ENCODE measurements around the gene KCTD12.

KCTD12 gene

GRCh38 chr13:76879203-76879882 is 6.9 kb downstream of the KCTD12 start:
- peak overlapping the region; percentile 39 for H3K27ac Mint-ChIP-seq
- peaks cover 3% of the 10 kb centered on the region for H3K27me3 Mint-ChIP-seq
- H3K9me3 Mint-ChIP-seq, result no peaks in the 10 kb centered on the region
- peaks cover 8% of the 10 kb centered on the region for H3K36me3 Mint-ChIP-seq (ENCODE audit: low read depth)
- peak overlapping the region; percentile 67 for H3K4me3 Mint-ChIP-seq
- peaks cover 38% of the 10 kb centered on the region for H3K4me1 Mint-ChIP-seq (ENCODE audit: low read depth)

GRCh38 chr13:76878043-76878442 is 8.2 kb downstream of the KCTD12 start:
- peaks cover 29% of the 10 kb centered on the region for H3K4me1 Mint-ChIP-seq (ENCODE audit: low read depth)
- H3K9me3 Mint-ChIP-seq, result no peaks in the 10 kb centered on the region
- peaks cover 6% of the 10 kb centered on the region for H3K27me3 Mint-ChIP-seq
- no peak overlapping the region for H3K27ac Mint-ChIP-seq
- no peak overlapping the region for H3K4me3 Mint-ChIP-seq
- H3K36me3 Mint-ChIP-seq (ENCODE audit: low read depth), result peaks cover 8% of the 10 kb centered on the region

GRCh38 chr13:76875271-76875815 is 10.9 kb downstream of the KCTD12 start:
- H3K9me3 Mint-ChIP-seq, result no peaks in the 10 kb centered on the region
- no peak overlapping the region for H3K27ac Mint-ChIP-seq
- H3K27me3 Mint-ChIP-seq, result peaks cover 18% of the 10 kb centered on the region
- H3K4me3 Mint-ChIP-seq, result no peak overlapping the region
- H3K36me3 Mint-ChIP-seq (ENCODE audit: low read depth), result no peaks in the 10 kb centered on the region
- peaks cover 15% of the 10 kb centered on the region for H3K4me1 Mint-ChIP-seq (ENCODE audit: low read depth)

GRCh38 chr13:76874479-76874878 is 11.7 kb downstream of the KCTD12 start:
- peaks cover 7% of the 10 kb centered on the region for H3K4me1 Mint-ChIP-seq (ENCODE audit: low read depth)
- no peak overlapping the region for H3K27ac Mint-ChIP-seq
- no peak overlapping the region for H3K4me3 Mint-ChIP-seq
- no peaks in the 10 kb centered on the region for H3K36me3 Mint-ChIP-seq (ENCODE audit: low read depth)
- peaks cover 18% of the 10 kb centered on the region for H3K27me3 Mint-ChIP-seq
- H3K9me3 Mint-ChIP-seq, result no peaks in the 10 kb centered on the region

- Mint-ChIP-seq H3K27me3 (peaks cover 18% of the 10 kb centered on the region), H3K4me1 (ENCODE audit: low read depth) (no peaks in the 10 kb centered on the region), H3K27ac (no peak overlapping the region), H3K36me3 (ENCODE audit: low read depth) (no peaks in the 10 kb centered on the region), H3K4me3 (no peak overlapping the region), H3K9me3 (no peaks in the 10 kb centered on the region)
Observed at GRCh38 chr13:76873445-76873844, 12.8 kb downstream of the KCTD12 start.

GRCh38 chr13:76872675-76873074 is 13.5 kb downstream of the KCTD12 start:
- Mint-ChIP-seq H3K9me3 (no peaks in the 10 kb centered on the region), H3K4me1 (ENCODE audit: low read depth) (no peaks in the 10 kb centered on the region), H3K27ac (no peak overlapping the region), H3K36me3 (ENCODE audit: low read depth) (no peaks in the 10 kb centered on the region), H3K27me3 (peaks cover 18% of the 10 kb centered on the region), H3K4me3 (no peak overlapping the region)

- Mint-ChIP-seq H3K27ac (no peak overlapping the region), H3K27me3 (peaks cover 18% of the 10 kb centered on the region)
Observed at GRCh38 chr13:76871432-76871831, 14.8 kb downstream of the KCTD12 start.

GRCh38 chr13:76868371-76868770 is 17.8 kb downstream of the KCTD12 start:
- H3K9me3 Mint-ChIP-seq, result no peaks in the 10 kb centered on the region
- H3K27me3 Mint-ChIP-seq, result peaks cover 18% of the 10 kb centered on the region
- no peaks in the 10 kb centered on the region for H3K4me1 Mint-ChIP-seq (ENCODE audit: low read depth)
- no peak overlapping the region for H3K27ac Mint-ChIP-seq
- H3K4me3 Mint-ChIP-seq, result no peak overlapping the region
- H3K36me3 Mint-ChIP-seq (ENCODE audit: low read depth), result no peaks in the 10 kb centered on the region

More at GRCh38 chr13:76871432-76871831, 14.8 kb downstream of the KCTD12 start:
- Mint-ChIP-seq H3K4me3 (no peak overlapping the region), H3K9me3 (no peaks in the 10 kb centered on the region), H3K36me3 (ENCODE audit: low read depth) (no peaks in the 10 kb centered on the region), H3K4me1 (ENCODE audit: low read depth) (no peaks in the 10 kb centered on the region)

- Mint-ChIP-seq H3K4me1 (ENCODE audit: low read depth) (no peaks in the 10 kb centered on the region), H3K9me3 (no peaks in the 10 kb centered on the region), H3K4me3 (no peak overlapping the region), H3K27me3 (peaks cover 12% of the 10 kb centered on the region), H3K36me3 (ENCODE audit: low read depth) (no peaks in the 10 kb centered on the region), H3K27ac (no peak overlapping the region)
Observed at GRCh38 chr13:76865996-76866503, 20.2 kb downstream of the KCTD12 start.

- Mint-ChIP-seq H3K27me3 (peaks cover 18% of the 10 kb centered on the region), H3K36me3 (ENCODE audit: low read depth) (no peaks in the 10 kb centered on the region), H3K27ac (no peak overlapping the region), H3K9me3 (peaks cover 1% of the 10 kb centered on the region), H3K4me1 (ENCODE audit: low read depth) (no peaks in the 10 kb centered on the region), H3K4me3 (no peak overlapping the region)
Observed at GRCh38 chr13:76865109-76865508, 21.1 kb downstream of the KCTD12 start.

- H3K36me3 Mint-ChIP-seq (ENCODE audit: low read depth), result no peaks in the 10 kb centered on the region
- H3K4me1 Mint-ChIP-seq (ENCODE audit: low read depth), result no peaks in the 10 kb centered on the region
- no peak overlapping the region for H3K4me3 Mint-ChIP-seq
- peaks cover 6% of the 10 kb centered on the region for H3K9me3 Mint-ChIP-seq
- H3K27me3 Mint-ChIP-seq, result peaks cover 19% of the 10 kb centered on the region
- no peak overlapping the region for H3K27ac Mint-ChIP-seq
Observed at GRCh38 chr13:76864259-76864658, 21.9 kb downstream of the KCTD12 start.

- Mint-ChIP-seq H3K36me3 (ENCODE audit: low read depth) (no peaks in the 10 kb centered on the region), H3K4me3 (no peak overlapping the region), H3K27me3 (peaks cover 19% of the 10 kb centered on the region), H3K9me3 (peaks cover 6% of the 10 kb centered on the region), H3K27ac (no peak overlapping the region), H3K4me1 (ENCODE audit: low read depth) (no peaks in the 10 kb centered on the region)
Observed at GRCh38 chr13:76863022-76863421, 23.2 kb downstream of the KCTD12 start.

- peaks cover 10% of the 10 kb centered on the region for H3K9me3 Mint-ChIP-seq
- H3K36me3 Mint-ChIP-seq (ENCODE audit: low read depth), result no peaks in the 10 kb centered on the region
- H3K4me1 Mint-ChIP-seq (ENCODE audit: low read depth), result no peaks in the 10 kb centered on the region
- H3K27me3 Mint-ChIP-seq, result peaks cover 24% of the 10 kb centered on the region
- H3K4me3 Mint-ChIP-seq, result no peak overlapping the region
- H3K27ac Mint-ChIP-seq, result no peak overlapping the region
Observed at GRCh38 chr13:76861859-76862258, 24.3 kb downstream of the KCTD12 start.

GRCh38 chr13:76860706-76861105 is 25.5 kb downstream of the KCTD12 start:
- Mint-ChIP-seq H3K36me3 (ENCODE audit: low read depth) (no peaks in the 10 kb centered on the region), H3K4me3 (no peak overlapping the region), H3K27me3 (peaks cover 21% of the 10 kb centered on the region), H3K27ac (no peak overlapping the region), H3K9me3 (peaks cover 10% of the 10 kb centered on the region), H3K4me1 (ENCODE audit: low read depth) (peaks cover 4% of the 10 kb centered on the region)

- H3K27me3 Mint-ChIP-seq, result peaks cover 5% of the 10 kb centered on the region
- no peak overlapping the region for H3K4me3 Mint-ChIP-seq
- H3K36me3 Mint-ChIP-seq (ENCODE audit: low read depth), result no peaks in the 10 kb centered on the region
- H3K4me1 Mint-ChIP-seq (ENCODE audit: low read depth), result peaks cover 4% of the 10 kb centered on the region
- peaks cover 7% of the 10 kb centered on the region for H3K9me3 Mint-ChIP-seq
- no peak overlapping the region for H3K27ac Mint-ChIP-seq
Observed at GRCh38 chr13:76854894-76855293, 31.3 kb downstream of the KCTD12 start.
